OCI-LY1 (cell line): Measurements from ENCODE around the gene ALKBH1.

Experiments
- H2AFZ ChIP-seq: fragments of 200-600 bp; sonication (generic), shearing (Covaris generic); 2 replicates; pipeline ENCODE4 v1.6.0; 2014; ENCODE audit warnings: antibody characterized with exemption, mild to moderate bottlenecking, low read length
- H3F3A ChIP-seq: fragments of 200-600 bp; sonication (generic), shearing (Covaris generic); 2 replicates; pipeline ENCODE4 v1.6.0; 2014; ENCODE audit warnings: mild to moderate bottlenecking, antibody characterized with exemption, low read length, moderate library complexity; ENCODE audit not compliant: insufficient read depth
- H3K27ac ChIP-seq: fragments of 200-600 bp; sonication (generic); 2 replicates; pipeline ENCODE4 v1.5.1; 2014; ENCODE audit warnings: low read length, mixed run types, mild to moderate bottlenecking, low read depth; ENCODE audit not compliant: poor library complexity, severe bottlenecking
- H3K27me3 ChIP-seq: fragments of 200-600 bp; sonication (generic); 2 replicates; pipeline ENCODE4 v1.6.0; 2014; ENCODE audit warnings: antibody characterized with exemption, mild to moderate bottlenecking, low read length, moderate library complexity; ENCODE audit not compliant: insufficient read depth
- H3K36me3 ChIP-seq: fragments of 200-600 bp; sonication (generic); 2 replicates; pipeline ENCODE4 v1.6.1; 2014; ENCODE audit warnings: mild to moderate bottlenecking, antibody characterized with exemption, low read length, moderate library complexity, mixed read lengths; ENCODE audit not compliant: insufficient read depth
- H3K4me1 ChIP-seq: fragments of 200-600 bp; sonication (generic); 2 replicates; pipeline ENCODE4 v1.5.1; 2014; ENCODE audit warnings: mild to moderate bottlenecking, low read length, moderate library complexity; ENCODE audit not compliant: insufficient read depth, severe bottlenecking
- H3K4me2 ChIP-seq: fragments of 200-600 bp; sonication (generic), shearing (Covaris generic); 2 replicates; pipeline ENCODE4 v1.6.1; 2014; ENCODE audit warnings: low read length
- H3K4me3 ChIP-seq: fragments of 200-600 bp; sonication (generic); 2 replicates; pipeline ENCODE4 v1.5.1; 2014; ENCODE audit warnings: low read length, low read depth, mild to moderate bottlenecking, mixed read lengths; ENCODE audit not compliant: poor library complexity, severe bottlenecking
- H3K79me2 ChIP-seq: fragments of 200-600 bp; shearing (Covaris generic); 2 replicates; pipeline ENCODE4 v1.6.1; 2016; ENCODE audit warnings: mixed run types, low read length, mixed read lengths; ENCODE audit not compliant: insufficient read depth
- H3K9ac ChIP-seq: fragments of 200-600 bp; sonication (generic), shearing (Covaris generic); 2 replicates; pipeline ENCODE4 v1.6.1; 2014; ENCODE audit warnings: mild to moderate bottlenecking, low read length, mixed read lengths
- H3K9me2 ChIP-seq: fragments of 200-600 bp; sonication (generic), shearing (Covaris generic); 2 replicates; pipeline ENCODE4 v1.6.1; 2014; ENCODE audit warnings: low read depth, mild to moderate bottlenecking, low read length, mixed read lengths
- H3K9me3 ChIP-seq: fragments of 200-600 bp; shearing (Covaris generic); 2 replicates; pipeline ENCODE4 v1.6.1; 2014; ENCODE audit warnings: low read length, mixed read lengths
- H4K20me1 ChIP-seq: fragments of 200-600 bp; sonication (generic), shearing (Covaris generic); 2 replicates; pipeline ENCODE4 v1.6.0; 2016; ENCODE audit warnings: mild to moderate bottlenecking, low read length; ENCODE audit not compliant: insufficient read depth
- CTCF ChIP-seq: fragments of 200-600 bp; sonication (generic), shearing (Covaris generic); IDR thresholded peaks from 2 replicates; pipeline ENCODE4 v1.5.1; 2017; ENCODE audit warnings: mild to moderate bottlenecking, antibody characterized with exemption, low read length, moderate library complexity, mixed read lengths
- EZH2 ChIP-seq: fragments of 200-600 bp; sonication (generic), shearing (Covaris generic); IDR thresholded peaks from 2 replicates; pipeline ENCODE4 v1.8.0; 2017; ENCODE audit warnings: borderline replicate concordance, mixed run types, mild to moderate bottlenecking, antibody characterized with exemption, low read length, moderate library complexity, mixed read lengths

Gene ALKBH1

DNA sequence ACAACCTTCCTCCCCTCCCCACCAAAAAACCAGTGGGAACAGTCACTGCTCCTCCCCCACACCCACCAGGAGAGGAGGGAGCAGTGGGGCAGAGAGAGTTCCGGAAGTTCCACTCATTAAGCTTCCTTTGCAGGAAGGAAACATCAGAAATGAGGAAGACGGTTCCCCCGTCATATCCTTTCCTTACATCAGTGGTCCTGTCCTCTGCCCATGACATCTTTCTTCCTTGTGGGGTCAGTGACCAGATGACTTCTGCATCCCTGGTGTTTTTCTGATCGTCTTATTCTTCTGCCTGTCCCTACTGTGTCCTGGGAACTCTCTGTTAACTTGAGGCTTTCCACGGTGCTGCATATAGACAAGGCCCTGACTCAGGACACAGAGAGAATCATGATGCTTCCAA lies 50.5 kb downstream of the ALKBH1 start:
- H4K20me1 ChIP-seq = no peaks in the 10 kb centered on the region
- H3K9me2 ChIP-seq = no peaks in the 10 kb centered on the region
- no peaks in the 10 kb centered on the region for H3K36me3 ChIP-seq
- no peak overlapping the region for H2AFZ ChIP-seq
- H3F3A ChIP-seq = no peaks in the 10 kb centered on the region
- H3K4me2 ChIP-seq = no peak overlapping the region
- no peak overlapping the region for H3K9ac ChIP-seq
- TF ChIP-seq EZH2 (no peak), CTCF (no peak)
- no peaks in the 10 kb centered on the region for H3K9me3 ChIP-seq
- H3K27ac ChIP-seq = no peak overlapping the region
- peaks cover 29% of the 10 kb centered on the region for H3K4me1 ChIP-seq
- no peak overlapping the region for H3K4me3 ChIP-seq
- no peaks in the 10 kb centered on the region for H3K27me3 ChIP-seq
- H3K79me2 ChIP-seq = no peaks in the 10 kb centered on the region

DNA sequence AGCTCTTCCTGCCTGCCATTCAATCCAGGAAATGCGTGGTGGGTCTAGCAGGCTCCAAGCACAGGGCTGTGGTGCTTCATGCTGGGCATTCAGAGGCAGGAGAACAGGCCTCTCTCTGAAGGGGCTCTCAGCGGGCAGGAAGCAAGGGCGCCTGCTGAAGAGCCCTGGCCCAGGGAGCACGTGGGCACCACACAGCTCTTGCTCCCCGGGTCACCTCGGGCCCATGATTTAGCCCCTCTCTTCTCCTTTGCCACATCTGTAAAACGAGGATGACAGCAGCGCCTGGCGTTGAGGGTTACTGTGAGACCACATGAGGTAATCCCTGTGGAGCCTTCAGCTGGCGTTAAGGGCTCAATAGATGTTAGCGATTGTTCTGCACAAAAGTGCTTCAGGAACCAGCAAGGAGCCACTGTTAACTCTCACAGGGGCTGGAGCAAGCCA lies 53.8 kb downstream of the ALKBH1 start:
- Histone ChIP-seq H3K9me2 (no peaks in the 10 kb centered on the region), H3F3A (no peaks in the 10 kb centered on the region), H3K27me3 (no peaks in the 10 kb centered on the region), H3K36me3 (no peaks in the 10 kb centered on the region), H2AFZ (peak overlapping the region; percentile 58), H3K4me3 (peak overlapping the region; percentile 17), H3K9me3 (no peaks in the 10 kb centered on the region), H3K4me1 (peaks cover 29% of the 10 kb centered on the region), H4K20me1 (no peaks in the 10 kb centered on the region), H3K9ac (peak overlapping the region; percentile 41), H3K79me2 (no peaks in the 10 kb centered on the region), H3K4me2 (peak overlapping the region; percentile 57), H3K27ac (peak overlapping the region; percentile 72)
- TF ChIP-seq CTCF (no peak), EZH2 (no peak)

DNA sequence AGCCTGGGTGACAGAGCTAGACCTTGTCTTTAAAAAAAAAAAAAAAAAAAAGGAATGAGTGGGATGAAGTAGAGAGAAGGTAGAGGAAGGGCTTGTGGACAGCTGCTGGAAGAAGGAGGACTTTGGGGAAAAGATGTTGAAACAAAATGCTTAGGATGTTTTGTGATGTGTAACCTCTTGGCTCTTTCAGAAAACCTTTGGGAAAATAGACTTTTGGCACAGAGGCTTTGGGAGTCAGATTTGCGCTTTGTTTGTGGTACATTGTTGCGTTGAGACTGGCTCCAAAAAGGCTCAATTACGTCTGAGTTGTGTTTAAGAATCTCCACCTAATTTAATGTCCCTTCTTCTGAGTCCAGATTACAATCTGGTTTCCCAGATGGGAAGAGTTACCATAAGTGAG lies 58.5 kb downstream of the ALKBH1 start:
- no peak overlapping the region for H3K9ac ChIP-seq

More for the DNA sequence above, 58.5 kb downstream of the ALKBH1 start:
- Histone ChIP-seq H4K20me1 (no peaks in the 10 kb centered on the region), H3F3A (no peaks in the 10 kb centered on the region), H3K4me3 (no peak overlapping the region), H3K36me3 (no peaks in the 10 kb centered on the region), H3K4me1 (peaks cover 17% of the 10 kb centered on the region), H3K9me3 (no peaks in the 10 kb centered on the region), H3K27me3 (no peaks in the 10 kb centered on the region), H3K9me2 (no peaks in the 10 kb centered on the region), H3K79me2 (no peaks in the 10 kb centered on the region), H3K27ac (no peak overlapping the region), H2AFZ (no peak overlapping the region), H3K4me2 (no peak overlapping the region)
- no peak for TF ChIP-seq CTCF
- no peak for TF ChIP-seq EZH2
